Measurements from ENCODE around the gene GPR45. TPM values are rescaled to one million over a fixed set of nuclear protein-coding genes. Genes with fewer than 3 reads are reported as not detected.

GPR45 gene
- total RNA-seq, 1 experiment from 2014 or later = not detected

GRCh38 chr2:105254531-105255210 is 13.1 kb downstream of the GPR45 start:
- Mint-ChIP-seq H3K4me1 (ENCODE audit: insufficient read depth, unreplicated experiment) (peaks cover 6% of the 10 kb centered on the region), H3K36me3 (ENCODE audit: insufficient read depth, unreplicated experiment) (peaks cover 6% of the 10 kb centered on the region), H3K27ac (ENCODE audit: low read depth, unreplicated experiment) (no peak overlapping the region), H3K27me3 (ENCODE audit: insufficient read depth, unreplicated experiment) (peaks cover 7% of the 10 kb centered on the region), H3K9me3 (ENCODE audit: unreplicated experiment) (no peaks in the 10 kb centered on the region), H3K4me3 (ENCODE audit: unreplicated experiment) (no peak overlapping the region)
- CTCF ChIA-PET = interaction anchor here (0.7 to 2.0 kb wide), 4 partner anchors 15 to 503 kb away, joined by 3 to 6 read pairs (median 3); no protein-coding TSS in a partner anchor
- BruUV-seq (replicated peaks) = no TSS peak
- POLR2A ChIA-PET = no interaction called here
- intact Hi-C loops (cut with micrococcal nuclease) = no loop called here
- TF ChIP-seq CTCF (IDR thresholded peaks at IDR 0.05; ENCODE audit: unreplicated experiment) = no peak
- no peak for DNase-seq (ENCODE audit: unreplicated experiment)

- no peak for TF ChIP-seq CTCF (IDR thresholded peaks at IDR 0.05; ENCODE audit: unreplicated experiment)
- H3K36me3 Mint-ChIP-seq (ENCODE audit: insufficient read depth, unreplicated experiment) = peaks cover 6% of the 10 kb centered on the region
- no peaks in the 10 kb centered on the region for H3K9me3 Mint-ChIP-seq (ENCODE audit: unreplicated experiment)
- H3K27ac Mint-ChIP-seq (ENCODE audit: low read depth, unreplicated experiment) = no peak overlapping the region
- BruUV-seq (replicated peaks) = no TSS peak
- no peak overlapping the region for H3K4me3 Mint-ChIP-seq (ENCODE audit: unreplicated experiment)
- intact Hi-C loops (cut with micrococcal nuclease) = no loop called here
- DNase-seq (ENCODE audit: unreplicated experiment) = no peak
- CTCF ChIA-PET = no interaction called here
- H3K27me3 Mint-ChIP-seq (ENCODE audit: insufficient read depth, unreplicated experiment) = no peaks in the 10 kb centered on the region
- POLR2A ChIA-PET = no interaction called here
- H3K4me1 Mint-ChIP-seq (ENCODE audit: insufficient read depth, unreplicated experiment) = peaks cover under 1% of the 10 kb centered on the region
Observed at GRCh38 chr2:105255979-105256378, 14.4 kb downstream of the GPR45 start.

- TF ChIP-seq CTCF (IDR thresholded peaks at IDR 0.05; ENCODE audit: unreplicated experiment) = no peak
- intact Hi-C loops (cut with micrococcal nuclease) = no loop called here
- Mint-ChIP-seq H3K36me3 (ENCODE audit: insufficient read depth, unreplicated experiment) (peaks cover 6% of the 10 kb centered on the region), H3K9me3 (ENCODE audit: unreplicated experiment) (no peaks in the 10 kb centered on the region), H3K4me1 (ENCODE audit: insufficient read depth, unreplicated experiment) (peaks cover 6% of the 10 kb centered on the region), H3K27ac (ENCODE audit: low read depth, unreplicated experiment) (no peak overlapping the region), H3K4me3 (ENCODE audit: unreplicated experiment) (no peak overlapping the region), H3K27me3 (ENCODE audit: insufficient read depth, unreplicated experiment) (no peaks in the 10 kb centered on the region)
- CTCF ChIA-PET = no interaction called here
- no peak for DNase-seq (ENCODE audit: unreplicated experiment)
- POLR2A ChIA-PET = no interaction called here
- no TSS peak for BruUV-seq (replicated peaks)
Observed at GRCh38 chr2:105256431-105257047, 15.0 kb downstream of the GPR45 start.

- no peak for DNase-seq (ENCODE audit: unreplicated experiment)
- BruUV-seq (replicated peaks) = no TSS peak
- intact Hi-C loops (cut with micrococcal nuclease) = no loop called here
- Mint-ChIP-seq H3K27me3 (ENCODE audit: insufficient read depth, unreplicated experiment) (no peaks in the 10 kb centered on the region), H3K36me3 (ENCODE audit: insufficient read depth, unreplicated experiment) (peaks cover 6% of the 10 kb centered on the region), H3K4me1 (ENCODE audit: insufficient read depth, unreplicated experiment) (peaks cover 6% of the 10 kb centered on the region), H3K4me3 (ENCODE audit: unreplicated experiment) (no peak overlapping the region), H3K9me3 (ENCODE audit: unreplicated experiment) (no peaks in the 10 kb centered on the region), H3K27ac (ENCODE audit: low read depth, unreplicated experiment) (no peak overlapping the region)
- ChIA-PET CTCF (interaction anchor here (1.2 kb wide), 1 partner anchor 264 kb away, joined by 3 read pairs; no protein-coding TSS in a partner anchor), POLR2A (interaction anchor here (0.6 kb wide), 1 partner anchor 38 kb away, joined by 3 read pairs; no protein-coding TSS in a partner anchor)
- no peak for TF ChIP-seq CTCF (IDR thresholded peaks at IDR 0.05; ENCODE audit: unreplicated experiment)
Observed at GRCh38 chr2:105257981-105258380, 16.4 kb downstream of the GPR45 start.

Data from MCF 10A (cell line).